GM12872 (cell line): ENCODE measurements around the gene PATJ.

Experiments
- TF ChIP-seq, protein P1 (sequence below): IDR thresholded peaks from 3 replicates; pipeline ENCODE4 v1.5.1; 2011; ENCODE audit warnings: low read depth, mild to moderate bottlenecking, low read length, moderate library complexity; ENCODE audit not compliant: insufficient read depth

PATJ gene

GRCh38 chr1:61724506-61724812 lies 17.8 kb upstream of the PATJ start:
- TF ChIP-seq, protein P1, sequence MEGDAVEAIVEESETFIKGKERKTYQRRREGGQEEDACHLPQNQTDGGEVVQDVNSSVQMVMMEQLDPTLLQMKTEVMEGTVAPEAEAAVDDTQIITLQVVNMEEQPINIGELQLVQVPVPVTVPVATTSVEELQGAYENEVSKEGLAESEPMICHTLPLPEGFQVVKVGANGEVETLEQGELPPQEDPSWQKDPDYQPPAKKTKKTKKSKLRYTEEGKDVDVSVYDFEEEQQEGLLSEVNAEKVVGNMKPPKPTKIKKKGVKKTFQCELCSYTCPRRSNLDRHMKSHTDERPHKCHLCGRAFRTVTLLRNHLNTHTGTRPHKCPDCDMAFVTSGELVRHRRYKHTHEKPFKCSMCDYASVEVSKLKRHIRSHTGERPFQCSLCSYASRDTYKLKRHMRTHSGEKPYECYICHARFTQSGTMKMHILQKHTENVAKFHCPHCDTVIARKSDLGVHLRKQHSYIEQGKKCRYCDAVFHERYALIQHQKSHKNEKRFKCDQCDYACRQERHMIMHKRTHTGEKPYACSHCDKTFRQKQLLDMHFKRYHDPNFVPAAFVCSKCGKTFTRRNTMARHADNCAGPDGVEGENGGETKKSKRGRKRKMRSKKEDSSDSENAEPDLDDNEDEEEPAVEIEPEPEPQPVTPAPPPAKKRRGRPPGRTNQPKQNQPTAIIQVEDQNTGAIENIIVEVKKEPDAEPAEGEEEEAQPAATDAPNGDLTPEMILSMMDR: no peak

- TF ChIP-seq, protein P1: 0 out of 3 replicates have a peak, but pooled peaks have one; percentile 1
These were observed 17.2 kb upstream of the PATJ start, which contains the start of gene TM2D1 for GRCh38 chr1:61724813-61725694. Gene TM2D1, minus strand, starts transcription at chr1:61725141. Its CDS starts 21 bp downstream, at chr1:61725120.

GRCh38 chr1:61727544-61727943 lies 14.7 kb upstream of the PATJ start:
- TF ChIP-seq, protein P1: no peak

GRCh38 chr1:61732726-61733125 lies 9.6 kb upstream of the PATJ start:
- TF ChIP-seq, protein P1: no peak

DNA sequence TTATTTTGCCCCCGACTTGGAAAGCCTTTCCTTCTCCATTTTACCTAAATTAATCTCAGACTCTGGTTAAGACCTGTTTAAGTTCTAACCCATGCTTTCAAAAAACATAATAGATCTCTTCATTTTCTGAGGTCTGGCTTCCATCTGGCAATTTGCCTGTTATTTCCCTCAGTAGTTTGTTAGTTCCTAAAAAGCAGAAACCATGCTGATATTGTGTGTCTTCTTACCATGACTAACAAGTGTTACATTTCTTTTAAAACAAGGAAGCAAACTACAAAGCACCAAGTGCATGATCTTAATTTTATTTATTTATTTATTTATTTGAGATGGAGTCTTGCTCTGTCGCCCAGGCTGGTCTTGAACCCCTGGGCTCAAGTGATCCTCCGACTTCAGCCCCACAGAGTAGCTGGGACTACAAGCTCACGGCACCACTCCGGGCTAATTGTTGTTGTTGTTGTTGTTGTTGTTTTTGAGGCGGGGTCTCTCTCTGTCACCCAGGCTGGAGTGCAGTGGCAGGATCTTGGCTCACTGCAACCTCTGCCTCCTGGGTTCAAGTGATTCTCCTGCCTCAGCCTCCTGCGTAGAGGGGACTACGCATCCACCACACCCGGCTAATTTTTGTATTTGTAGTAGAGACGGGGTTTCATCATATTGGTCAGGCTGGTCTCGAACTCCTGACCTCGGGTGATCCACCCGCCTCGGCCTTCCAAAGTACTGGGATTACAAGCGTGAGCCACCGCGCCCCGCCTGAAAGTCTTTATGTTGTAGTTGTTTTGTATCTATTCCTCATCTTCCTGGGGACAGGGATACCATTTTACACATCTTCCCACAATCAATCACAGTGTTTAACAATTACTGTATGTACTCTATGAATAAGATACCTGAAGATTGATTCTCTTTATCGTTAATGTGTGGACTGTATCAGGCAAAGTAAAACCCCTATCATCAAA lies 1.3 kb upstream of the PATJ start:
- TF ChIP-seq, protein P1: no peak

DNA sequence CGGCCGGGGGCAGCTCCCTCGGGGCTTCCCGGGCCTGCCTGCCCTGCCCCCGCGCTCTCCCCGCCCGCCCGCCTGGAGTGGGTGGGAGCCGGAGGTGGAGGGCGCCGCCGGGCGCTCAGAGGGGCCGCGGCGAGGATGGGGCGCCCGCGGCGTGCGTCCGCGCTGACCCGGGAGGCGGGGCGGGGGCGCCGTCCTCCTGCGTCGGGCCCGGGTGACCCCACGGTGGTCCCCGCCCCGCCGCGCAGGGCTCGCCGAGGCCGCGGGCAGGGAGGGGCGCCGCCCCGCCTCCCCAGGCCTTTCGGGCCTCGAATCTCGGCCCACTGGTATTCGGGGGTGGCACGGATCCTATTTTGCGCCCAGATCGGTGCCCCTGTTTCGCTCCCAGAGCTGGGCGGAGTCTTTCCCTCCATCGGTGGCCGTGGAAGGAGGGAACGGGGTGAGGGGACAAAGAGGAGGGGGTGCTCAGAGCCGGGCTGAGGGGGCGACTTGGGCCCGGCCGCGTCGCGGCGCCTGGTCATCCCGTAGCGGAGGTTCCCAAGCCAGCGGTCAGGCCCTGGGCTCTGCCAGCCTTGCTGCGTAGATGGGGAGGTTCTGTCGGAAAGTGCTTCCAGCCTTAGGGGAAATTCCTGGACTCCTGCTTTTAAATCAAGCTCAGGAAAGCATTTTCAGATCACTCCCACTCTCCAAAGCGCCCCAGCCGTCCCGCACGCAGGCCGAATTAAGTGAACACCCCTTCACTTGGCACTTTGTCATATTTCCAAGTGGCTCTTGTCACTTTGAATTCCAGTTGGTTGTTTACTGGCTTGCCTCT lies 545 bp downstream of the PATJ start:
- TF ChIP-seq, protein P1: no peak

GRCh38 chr1:61743431-61743705 lies 1.1 kb downstream of the PATJ start:
- TF ChIP-seq, protein P1: no peak
